Measurements from ENCODE around the gene MRPS27. TPM values are rescaled to one million over a fixed set of nuclear protein-coding genes. Genes with fewer than 3 reads are reported as not detected.

MRPS27 gene
- total RNA-seq, 1 experiment from 2014 or later = 61.2 TPM

- no peaks in the 10 kb centered on the region for H3K36me3 Mint-ChIP-seq (ENCODE audit: insufficient read depth, unreplicated experiment)
- H3K9me3 Mint-ChIP-seq (ENCODE audit: low read depth, unreplicated experiment) = no peaks in the 10 kb centered on the region
- H3K27me3 Mint-ChIP-seq (ENCODE audit: unreplicated experiment) = no peaks in the 10 kb centered on the region
- DNase-seq = no peak
- peaks cover 20% of the 10 kb centered on the region for H3K4me1 Mint-ChIP-seq (ENCODE audit: low read depth, unreplicated experiment)
- H3K4me3 Mint-ChIP-seq (ENCODE audit: low read depth, unreplicated experiment) = no peak overlapping the region
- BruUV-seq (replicated peaks) = no TSS peak
- CTCF ChIA-PET = no interaction called here
- TF ChIP-seq CTCF (IDR thresholded peaks at IDR 0.05; ENCODE audit: unreplicated experiment) = no peak
- H3K27ac Mint-ChIP-seq (ENCODE audit: unreplicated experiment) = no peak overlapping the region
- intact Hi-C loops (cut with micrococcal nuclease; ENCODE audit: unreplicated experiment) = loop anchor here (5.0 kb wide), 1 partner anchor 110 kb away; no protein-coding TSS in a partner anchor
These were observed 73.0 kb downstream of the MRPS27 start for GRCh38 chr5:72246954-72247442.

GRCh38 chr5:72245951-72246532, 74.0 kb downstream of the MRPS27 start:
- no peak for DNase-seq
- TF ChIP-seq CTCF (IDR thresholded peaks at IDR 0.05; ENCODE audit: unreplicated experiment) = no peak
- Mint-ChIP-seq H3K4me1 (ENCODE audit: low read depth, unreplicated experiment) (peaks cover 25% of the 10 kb centered on the region), H3K9me3 (ENCODE audit: low read depth, unreplicated experiment) (no peaks in the 10 kb centered on the region), H3K27me3 (ENCODE audit: unreplicated experiment) (no peaks in the 10 kb centered on the region), H3K27ac (ENCODE audit: unreplicated experiment) (no peak overlapping the region), H3K36me3 (ENCODE audit: insufficient read depth, unreplicated experiment) (no peaks in the 10 kb centered on the region), H3K4me3 (ENCODE audit: low read depth, unreplicated experiment) (no peak overlapping the region)
- no TSS peak for BruUV-seq (replicated peaks)
- CTCF ChIA-PET = no interaction called here
- intact Hi-C loops (cut with micrococcal nuclease; ENCODE audit: unreplicated experiment) = loop anchor here (5.0 kb wide), 1 partner anchor 109 kb away; no protein-coding TSS in a partner anchor

GRCh38 chr5:72245546-72245945, 74.5 kb downstream of the MRPS27 start:
- Mint-ChIP-seq H3K9me3 (ENCODE audit: low read depth, unreplicated experiment) (no peaks in the 10 kb centered on the region), H3K4me3 (ENCODE audit: low read depth, unreplicated experiment) (no peak overlapping the region), H3K27me3 (ENCODE audit: unreplicated experiment) (no peaks in the 10 kb centered on the region), H3K36me3 (ENCODE audit: insufficient read depth, unreplicated experiment) (no peaks in the 10 kb centered on the region), H3K27ac (ENCODE audit: unreplicated experiment) (no peak overlapping the region), H3K4me1 (ENCODE audit: low read depth, unreplicated experiment) (peaks cover 25% of the 10 kb centered on the region)
- no peak for DNase-seq
- intact Hi-C loops (cut with micrococcal nuclease; ENCODE audit: unreplicated experiment) = loop anchor here (5.0 kb wide), 1 partner anchor 108 kb away; no protein-coding TSS in a partner anchor
- CTCF ChIA-PET = interaction anchor here (0.6 to 1.2 kb wide), 2 partner anchors 28 to 62 kb away, joined by 4 read pairs; no protein-coding TSS in a partner anchor
- BruUV-seq (replicated peaks) = no TSS peak
- TF ChIP-seq CTCF (IDR thresholded peaks at IDR 0.05; ENCODE audit: unreplicated experiment) = no peak

GRCh38 chr5:72244862-72245371, 75.1 kb downstream of the MRPS27 start:
- no TSS peak for BruUV-seq (replicated peaks)
- intact Hi-C loops (cut with micrococcal nuclease; ENCODE audit: unreplicated experiment) = loop anchor here (5.0 kb wide), 1 partner anchor 108 kb away; no protein-coding TSS in a partner anchor
- CTCF ChIA-PET = interaction anchor here (0.6 to 1.2 kb wide), 2 partner anchors 28 to 63 kb away, joined by 4 read pairs; no protein-coding TSS in a partner anchor
- peak; percentile 26 for DNase-seq
- peaks cover 25% of the 10 kb centered on the region for H3K4me1 Mint-ChIP-seq (ENCODE audit: low read depth, unreplicated experiment)
- no peak overlapping the region for H3K4me3 Mint-ChIP-seq (ENCODE audit: low read depth, unreplicated experiment)
- no peaks in the 10 kb centered on the region for H3K9me3 Mint-ChIP-seq (ENCODE audit: low read depth, unreplicated experiment)
- peak; percentile 36 for TF ChIP-seq CTCF (IDR thresholded peaks at IDR 0.05; ENCODE audit: unreplicated experiment)
- H3K27me3 Mint-ChIP-seq (ENCODE audit: unreplicated experiment) = no peaks in the 10 kb centered on the region
- no peaks in the 10 kb centered on the region for H3K36me3 Mint-ChIP-seq (ENCODE audit: insufficient read depth, unreplicated experiment)
- H3K27ac Mint-ChIP-seq (ENCODE audit: unreplicated experiment) = no peak overlapping the region

All from Calu3 (cell line).